ENCODE results near the gene TMOD1.

Gene TMOD1

DNA sequence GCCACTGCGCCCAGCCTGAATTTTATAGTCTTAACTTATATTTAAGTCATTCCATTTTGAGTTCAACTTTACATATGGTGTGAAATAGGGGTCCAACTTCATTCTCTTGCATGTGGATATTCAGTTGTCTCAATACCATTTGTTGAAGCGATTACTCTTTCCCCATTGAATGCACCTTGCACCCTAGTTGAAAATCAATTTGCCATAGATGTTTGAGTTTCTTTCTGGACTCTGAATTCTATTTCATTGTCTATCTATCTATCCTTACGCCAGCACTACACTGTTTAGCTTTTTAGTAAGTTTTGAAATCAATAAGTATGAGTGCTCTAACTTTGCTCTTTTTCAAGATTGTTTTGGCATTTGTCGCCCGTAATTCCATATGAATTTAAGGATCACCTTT is 49.8 kb downstream of the TMOD1 start:
- no peak for DNase-seq

GRCh38 chr9:97553141-97553540 is 51.7 kb downstream of the TMOD1 start:
- DNase-seq: no peak

DNA sequence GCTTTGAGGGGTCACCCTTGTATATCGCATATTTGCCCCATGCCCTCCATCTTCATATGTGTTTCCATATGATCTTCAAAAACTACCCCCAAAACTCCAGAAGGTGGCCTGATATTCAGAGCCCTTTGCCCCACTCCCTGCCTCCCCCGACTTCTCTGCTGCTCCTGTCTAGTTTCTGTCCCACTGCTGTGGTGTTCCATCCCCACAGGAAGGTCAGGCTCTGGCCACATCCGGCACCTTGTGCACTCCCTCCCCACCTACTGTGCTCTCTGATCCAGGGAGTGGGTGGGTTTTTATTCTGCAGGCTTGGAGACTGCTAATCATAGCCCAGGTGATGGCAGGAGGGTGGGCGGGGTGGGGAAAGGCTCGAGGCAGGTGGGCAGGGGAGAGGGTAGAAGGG is 52.4 kb downstream of the TMOD1 start:
- no peak for DNase-seq

GRCh38 chr9:97554566-97555075 is 53.2 kb downstream of the TMOD1 start:
- DNase-seq: no peak

DNA sequence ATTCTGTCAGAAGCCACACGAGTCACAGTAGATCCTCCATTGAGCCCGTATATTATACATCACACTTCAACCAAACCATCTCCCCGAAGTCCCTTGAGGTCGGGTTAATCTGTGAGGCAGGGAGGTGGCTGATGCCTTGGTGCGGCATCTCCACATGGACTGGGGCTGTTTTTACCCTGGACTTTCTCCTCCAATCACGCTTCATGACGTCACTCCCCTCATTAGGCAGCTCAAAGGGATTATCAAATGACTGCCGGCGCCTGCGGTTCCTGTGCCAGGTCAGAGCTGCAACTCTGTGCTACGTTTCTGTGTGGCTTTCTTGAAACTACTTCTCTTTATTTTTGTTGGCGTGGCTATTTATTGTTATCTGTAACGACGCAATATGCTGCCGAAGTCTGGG is 53.7 kb downstream of the TMOD1 start:
- no peak for DNase-seq

DNA sequence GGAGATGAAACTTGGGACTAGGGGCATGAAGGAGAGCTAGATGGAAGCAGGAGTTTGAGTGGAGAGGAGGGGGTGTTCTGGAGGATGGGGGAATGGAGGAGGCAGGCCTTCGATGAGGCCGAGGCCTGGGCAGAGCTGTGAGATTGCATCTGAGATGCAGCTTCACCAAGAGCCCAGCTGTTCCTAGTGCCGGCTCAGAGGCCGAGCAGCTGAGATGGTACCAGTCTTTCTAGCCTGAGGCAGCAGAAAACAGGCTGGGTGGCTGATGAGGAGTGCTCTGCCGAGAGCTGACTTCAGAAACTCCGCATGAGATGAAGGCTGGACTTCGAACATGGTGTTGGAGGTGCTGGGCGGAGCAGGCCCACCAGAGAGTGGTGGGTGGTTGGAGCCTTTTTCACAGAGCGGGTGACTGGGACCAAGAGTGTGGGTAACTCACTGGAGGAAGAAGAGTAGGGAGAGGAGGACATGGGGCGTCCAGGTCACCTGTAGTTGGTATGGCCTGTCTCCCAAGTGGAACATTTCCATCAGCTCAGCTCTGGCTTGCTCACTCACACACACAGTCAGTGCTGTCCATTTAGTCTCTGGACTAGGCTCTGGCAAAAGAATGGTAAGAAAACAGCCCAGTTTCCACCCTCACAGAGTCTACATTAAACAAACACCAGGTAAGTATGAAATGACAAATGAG is 54.7 kb downstream of the TMOD1 start:
- no peak for DNase-seq

DNA sequence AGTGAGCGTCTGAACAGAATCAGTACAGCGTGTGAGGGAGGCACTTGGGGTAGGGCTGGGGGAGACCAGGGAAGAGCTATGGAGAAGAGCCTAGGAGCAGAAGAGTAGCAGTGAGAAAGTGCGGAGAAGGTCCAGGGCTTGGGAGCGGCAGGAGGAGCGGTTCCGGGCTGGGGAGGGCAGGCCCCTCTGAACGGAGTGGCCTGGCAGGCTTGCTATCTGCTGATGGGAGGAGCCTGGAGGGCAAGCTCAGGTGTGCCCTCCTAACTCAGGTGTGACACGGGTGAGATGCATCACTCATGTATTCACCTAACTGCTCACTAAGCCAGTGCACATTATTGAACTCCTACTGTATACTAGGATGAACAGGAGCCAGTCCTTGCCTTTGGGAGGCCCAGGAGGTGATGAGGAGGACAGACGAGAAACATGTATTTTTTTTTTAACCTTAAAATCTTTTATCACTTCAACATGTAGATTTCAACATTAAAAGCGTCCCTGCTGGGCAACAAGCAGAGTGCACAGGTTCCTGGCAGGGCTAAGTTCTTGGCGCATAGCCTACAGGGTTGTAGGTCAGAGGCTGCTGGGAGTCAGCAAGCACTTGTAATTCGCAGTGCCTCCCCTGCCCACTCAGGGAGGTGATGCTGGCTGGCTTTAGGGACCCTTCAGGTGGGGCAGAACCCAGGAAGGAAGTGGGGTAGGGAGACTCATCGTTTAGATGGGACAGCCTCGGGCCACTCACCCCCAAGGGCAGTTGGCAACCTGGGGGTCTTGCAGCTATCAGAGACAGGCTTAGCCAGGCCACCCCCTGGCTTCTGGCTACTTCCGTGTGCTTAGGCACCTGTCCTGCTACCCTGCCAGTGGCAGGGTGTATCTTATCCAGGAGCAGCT is 55.5 kb downstream of the TMOD1 start:
- DNase-seq: no peak

- DNase-seq: no peak
Measured at GRCh38 chr9:97557606-97558095, 56.2 kb downstream of the TMOD1 start.

GRCh38 chr9:97558701-97559101 is 57.2 kb downstream of the TMOD1 start:
- DNase-seq: no peak

- peak in 1 of 5 donors; percentile 11 for DNase-seq
Measured at GRCh38 chr9:97559111-97559514, 57.6 kb downstream of the TMOD1 start.

DNA sequence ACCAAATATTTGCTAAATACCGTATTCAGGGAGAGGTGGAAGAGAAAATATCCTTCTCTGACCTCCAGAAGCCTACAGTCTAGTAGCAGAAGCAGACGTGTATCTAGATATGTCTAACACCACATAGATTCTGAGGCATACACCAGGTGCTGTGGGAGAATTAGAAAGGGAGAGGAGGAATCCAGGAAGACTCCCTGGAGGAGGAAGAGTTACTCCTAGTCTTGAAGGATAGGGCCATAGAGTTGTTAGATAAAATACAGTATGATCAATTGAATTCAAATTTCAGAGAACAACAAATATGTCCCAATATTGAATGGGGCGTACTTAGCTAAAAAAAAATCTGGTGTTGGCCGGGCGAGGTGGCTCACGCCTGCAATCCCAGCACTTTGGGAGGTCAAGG is 58.7 kb downstream of the TMOD1 start:
- DNase-seq: no peak

DNA sequence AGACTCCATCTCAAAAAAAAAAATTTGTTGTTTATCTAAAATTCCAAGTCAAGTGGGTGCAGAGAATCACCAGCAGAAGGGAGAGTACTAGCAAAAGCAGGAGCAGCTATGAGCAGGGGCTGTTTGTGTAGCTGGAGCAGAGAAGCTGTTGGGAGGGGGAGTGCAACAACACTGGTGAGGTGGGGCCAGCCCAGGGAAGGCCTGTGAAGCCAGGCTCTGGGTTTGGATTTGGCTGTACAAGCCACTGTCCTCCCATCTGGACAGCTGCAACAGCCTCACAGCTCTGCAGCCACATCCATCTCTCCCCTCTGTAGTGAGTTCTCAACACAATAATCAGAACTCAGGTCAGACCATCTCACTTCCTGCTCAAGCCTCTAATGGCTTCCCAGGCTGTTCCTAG is 59.4 kb downstream of the TMOD1 start:
- no peak for DNase-seq

GRCh38 chr9:97561501-97561900 is 60.0 kb downstream of the TMOD1 start:
- DNase-seq: no peak

- DNase-seq: no peak
Measured at GRCh38 chr9:97562542-97562941, 61.1 kb downstream of the TMOD1 start.

- DNase-seq: no peak
Measured at GRCh38 chr9:97563458-97564135, 62.1 kb downstream of the TMOD1 start.

DNA sequence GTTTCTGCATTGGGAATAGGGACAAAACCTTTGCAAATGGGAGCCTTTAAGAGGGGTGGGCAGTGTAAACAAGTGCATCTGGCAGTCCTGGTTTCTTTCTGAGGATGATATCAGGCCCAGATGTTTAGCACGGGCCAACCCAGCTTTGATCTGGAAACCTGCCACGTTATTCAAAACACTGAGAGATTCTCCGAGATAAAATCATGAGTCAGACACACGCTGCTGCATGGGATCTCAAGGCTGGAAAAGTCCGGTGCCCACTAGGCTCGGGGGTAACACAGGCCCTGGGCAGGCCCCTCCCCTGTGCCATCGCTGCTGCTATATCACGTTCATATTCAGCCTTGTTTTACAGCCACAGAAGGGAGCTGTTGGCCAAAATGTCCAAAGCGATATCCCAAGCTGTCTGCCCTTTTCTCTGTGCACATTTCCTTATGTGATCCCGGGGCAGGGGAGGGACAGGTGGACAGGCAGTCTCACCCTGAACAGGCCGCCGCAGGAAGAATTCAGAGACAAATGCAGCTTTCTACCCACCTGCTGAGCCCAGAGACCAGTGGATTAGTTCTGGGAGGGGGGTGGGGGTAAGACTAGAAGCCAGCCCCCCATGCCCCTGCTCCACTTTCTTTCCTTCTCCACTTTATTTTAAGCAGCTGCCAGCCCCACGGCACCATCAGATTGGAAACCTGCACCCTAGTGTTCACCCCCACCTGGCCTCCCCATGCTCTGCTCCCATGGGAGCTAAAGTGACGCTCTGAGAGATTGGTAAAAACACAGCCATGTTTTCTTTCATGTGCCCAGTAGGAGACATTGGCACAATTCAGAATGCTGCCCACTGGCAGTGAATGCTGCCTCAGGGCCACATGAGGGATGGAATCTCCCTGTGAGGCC is 63.1 kb downstream of the TMOD1 start:
- no peak for DNase-seq

DNA sequence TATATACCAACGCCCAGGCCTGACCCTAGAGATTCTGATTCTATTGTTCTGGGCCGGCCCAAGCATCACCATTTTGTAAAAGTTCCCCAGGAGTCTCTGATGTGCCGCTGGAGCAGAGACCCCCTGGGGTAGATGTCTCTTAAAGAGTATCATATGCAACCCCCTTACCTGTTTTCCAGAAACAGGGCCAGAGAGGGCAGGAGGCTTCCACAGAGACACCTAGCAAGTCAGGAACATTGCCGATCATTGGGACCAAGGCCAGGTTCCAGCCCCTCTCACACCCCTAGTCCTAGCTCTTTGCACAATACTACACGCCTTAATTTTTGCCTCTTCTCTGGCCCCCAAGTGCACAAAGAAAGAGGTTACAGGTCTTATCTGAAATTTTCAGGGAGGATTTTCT is 63.8 kb downstream of the TMOD1 start:
- DNase-seq: no peak

GRCh38 chr9:97567182-97567893 is 65.9 kb downstream of the TMOD1 start:
- DNase-seq: no peak

- no peak for DNase-seq
Measured at GRCh38 chr9:97567894-97568202, 66.4 kb downstream of the TMOD1 start.

DNA sequence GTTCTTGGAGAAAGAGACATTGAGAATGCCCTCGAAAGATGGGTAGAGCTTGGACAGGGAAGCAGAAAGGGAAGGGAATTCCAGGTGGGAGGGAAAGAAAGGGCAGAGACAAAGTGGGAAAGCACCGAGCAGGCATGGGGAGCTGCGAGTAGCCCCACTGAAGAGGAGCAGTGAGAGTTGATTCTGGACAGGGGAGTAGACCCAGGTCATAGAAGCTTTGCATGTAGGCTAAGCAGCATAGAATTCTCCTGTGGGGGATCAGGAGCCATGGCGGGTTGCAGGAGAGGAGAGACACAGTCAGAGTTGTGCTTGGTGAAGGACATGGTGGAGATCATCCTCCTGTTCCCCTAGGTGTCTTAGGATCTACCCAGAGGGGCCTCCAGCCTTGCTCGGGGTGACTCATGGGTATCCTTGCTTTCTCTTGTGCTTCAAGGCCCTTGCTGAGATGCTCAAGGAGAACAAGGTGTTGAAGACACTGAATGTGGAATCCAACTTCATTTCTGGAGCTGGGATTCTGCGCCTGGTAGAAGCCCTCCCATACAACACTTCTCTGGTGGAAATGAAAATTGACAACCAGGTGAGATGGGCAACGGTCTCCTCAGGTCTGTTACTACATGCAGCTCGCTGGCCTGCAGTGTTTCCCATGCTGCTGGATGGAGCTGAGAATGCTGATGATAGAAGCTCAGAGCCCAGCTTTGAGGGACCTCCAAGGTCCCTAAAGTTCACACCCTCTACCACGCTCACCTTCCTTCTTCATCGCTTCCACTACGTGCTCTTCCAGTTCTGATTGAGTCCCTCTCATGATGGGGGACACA is 67.2 kb downstream of the TMOD1 start:
- DNase-seq: no peak

- no peak for DNase-seq
Measured at GRCh38 chr9:97570899-97571298, 69.4 kb downstream of the TMOD1 start.

Measured in T-helper 1 cell (primary cell).